C4-2B (cell line): ENCODE measurements around the gene AFF3.

Experiments used
- ZFX ChIP-seq: fragments of 450-650 bp; IDR thresholded peaks from 2 replicates; pipeline ENCODE4 v1.6.1; 2017
- TF ChIP-seq, protein P1 (sequence below): fragments of 450-650 bp; conservative IDR thresholded peaks from 2 replicates; pipeline ENCODE4 v1.5.1; 2017; ENCODE audit warnings: mild to moderate bottlenecking

- TF ChIP-seq, protein P1, sequence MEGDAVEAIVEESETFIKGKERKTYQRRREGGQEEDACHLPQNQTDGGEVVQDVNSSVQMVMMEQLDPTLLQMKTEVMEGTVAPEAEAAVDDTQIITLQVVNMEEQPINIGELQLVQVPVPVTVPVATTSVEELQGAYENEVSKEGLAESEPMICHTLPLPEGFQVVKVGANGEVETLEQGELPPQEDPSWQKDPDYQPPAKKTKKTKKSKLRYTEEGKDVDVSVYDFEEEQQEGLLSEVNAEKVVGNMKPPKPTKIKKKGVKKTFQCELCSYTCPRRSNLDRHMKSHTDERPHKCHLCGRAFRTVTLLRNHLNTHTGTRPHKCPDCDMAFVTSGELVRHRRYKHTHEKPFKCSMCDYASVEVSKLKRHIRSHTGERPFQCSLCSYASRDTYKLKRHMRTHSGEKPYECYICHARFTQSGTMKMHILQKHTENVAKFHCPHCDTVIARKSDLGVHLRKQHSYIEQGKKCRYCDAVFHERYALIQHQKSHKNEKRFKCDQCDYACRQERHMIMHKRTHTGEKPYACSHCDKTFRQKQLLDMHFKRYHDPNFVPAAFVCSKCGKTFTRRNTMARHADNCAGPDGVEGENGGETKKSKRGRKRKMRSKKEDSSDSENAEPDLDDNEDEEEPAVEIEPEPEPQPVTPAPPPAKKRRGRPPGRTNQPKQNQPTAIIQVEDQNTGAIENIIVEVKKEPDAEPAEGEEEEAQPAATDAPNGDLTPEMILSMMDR = no peak
- TF ChIP-seq ZFX = no peak
These were observed 521.3 kb downstream of the AFF3 start for GRCh38 chr2:99621106-99621505.
